ENCODE data around the gene TSPYL4.

- TF ChIP-seq CHD1 (IDR thresholded peaks at IDR 0.05; ENCODE audit: low read depth, low read length), result no peak
- TF ChIP-seq, protein P1, sequence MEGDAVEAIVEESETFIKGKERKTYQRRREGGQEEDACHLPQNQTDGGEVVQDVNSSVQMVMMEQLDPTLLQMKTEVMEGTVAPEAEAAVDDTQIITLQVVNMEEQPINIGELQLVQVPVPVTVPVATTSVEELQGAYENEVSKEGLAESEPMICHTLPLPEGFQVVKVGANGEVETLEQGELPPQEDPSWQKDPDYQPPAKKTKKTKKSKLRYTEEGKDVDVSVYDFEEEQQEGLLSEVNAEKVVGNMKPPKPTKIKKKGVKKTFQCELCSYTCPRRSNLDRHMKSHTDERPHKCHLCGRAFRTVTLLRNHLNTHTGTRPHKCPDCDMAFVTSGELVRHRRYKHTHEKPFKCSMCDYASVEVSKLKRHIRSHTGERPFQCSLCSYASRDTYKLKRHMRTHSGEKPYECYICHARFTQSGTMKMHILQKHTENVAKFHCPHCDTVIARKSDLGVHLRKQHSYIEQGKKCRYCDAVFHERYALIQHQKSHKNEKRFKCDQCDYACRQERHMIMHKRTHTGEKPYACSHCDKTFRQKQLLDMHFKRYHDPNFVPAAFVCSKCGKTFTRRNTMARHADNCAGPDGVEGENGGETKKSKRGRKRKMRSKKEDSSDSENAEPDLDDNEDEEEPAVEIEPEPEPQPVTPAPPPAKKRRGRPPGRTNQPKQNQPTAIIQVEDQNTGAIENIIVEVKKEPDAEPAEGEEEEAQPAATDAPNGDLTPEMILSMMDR (IDR thresholded peaks at IDR 0.05; ENCODE audit: control extremely low read depth in 1 of 3, insufficient read depth in 1 of 3, low read depth in 1 of 3, low read length in 3 of 3), result peak in 1 of 3 experiments; percentile 5; a peak in 1 of 4 replicates
- no peak for TF ChIP-seq TAF1 (IDR thresholded peaks at IDR 0.05; ENCODE audit: low read depth, low read length)
- TF ChIP-seq RNF2 (IDR thresholded peaks at IDR 0.05; ENCODE audit: borderline replicate concordance, low read depth, low read length, missing control alignments, poor library complexity, severe bottlenecking), result no peak
- TF ChIP-seq, protein P2, sequence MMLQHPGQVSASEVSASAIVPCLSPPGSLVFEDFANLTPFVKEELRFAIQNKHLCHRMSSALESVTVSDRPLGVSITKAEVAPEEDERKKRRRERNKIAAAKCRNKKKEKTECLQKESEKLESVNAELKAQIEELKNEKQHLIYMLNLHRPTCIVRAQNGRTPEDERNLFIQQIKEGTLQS (IDR thresholded peaks at IDR 0.05; ENCODE audit: insufficient read depth, low read depth, low read length), result no peak
- TF ChIP-seq CEBPB (IDR thresholded peaks at IDR 0.05; ENCODE audit: low read depth, low read length), result no peak
- TF ChIP-seq TEAD4 (IDR thresholded peaks at IDR 0.05; ENCODE audit: low read depth, low read length), result no peak
- TF ChIP-seq ZNF274 (IDR thresholded peaks at IDR 0.05; ENCODE audit: borderline replicate concordance, extremely low read depth, low read length), result no peak
- TF ChIP-seq POLR2A (IDR thresholded peaks at IDR 0.05; ENCODE audit: control extremely low read depth in 1 of 2, low read depth in 2 of 2, low read length in 2 of 2), result no peak
Observed at GRCh38 chr6:116218172-116218633, 35.7 kb downstream of the TSPYL4 start.
